ENCODE results near the gene LGI4.

LGI4 gene

GRCh38 chr19:35122687-35123551 lies 11.9 kb downstream of the LGI4 start:
- DNase-seq = no peak

- no peak for DNase-seq
These were observed 14.0 kb downstream of the LGI4 start for GRCh38 chr19:35120898-35121297.

GRCh38 chr19:35120492-35120891 lies 14.4 kb downstream of the LGI4 start:
- no peak for DNase-seq

GRCh38 chr19:35119578-35120155 lies 15.2 kb downstream of the LGI4 start:
- DNase-seq = no peak

GRCh38 chr19:35119091-35119490 lies 15.8 kb downstream of the LGI4 start:
- no peak for DNase-seq

- no peak for DNase-seq
These were observed 16.4 kb downstream of the LGI4 start for GRCh38 chr19:35118268-35119020.

GRCh38 chr19:35117799-35118198 lies 17.1 kb downstream of the LGI4 start:
- DNase-seq = no peak

GRCh38 chr19:35117116-35117515 lies 17.7 kb downstream of the LGI4 start:
- no peak for DNase-seq

- no peak for DNase-seq
These were observed 18.6 kb downstream of the LGI4 start for GRCh38 chr19:35116072-35116801.

GRCh38 chr19:35115177-35115951 lies 19.5 kb downstream of the LGI4 start, which contains the start of gene FXYD3:
FXYD3 (plus strand) TSS chr19:35115823; CDS start chr19:35119377, 3,554 bp downstream.
- DNase-seq = no peak

- DNase-seq = peak; percentile 52
These were observed 20.3 kb downstream of the LGI4 start for GRCh38 chr19:35114353-35115176.

- DNase-seq = no peak
These were observed 21.7 kb downstream of the LGI4 start for GRCh38 chr19:35112995-35113688.

GRCh38 chr19:35110974-35111373 lies 23.9 kb downstream of the LGI4 start:
- DNase-seq = no peak

- DNase-seq = no peak
These were observed 25.3 kb downstream of the LGI4 start for GRCh38 chr19:35109395-35110112.

- DNase-seq = no peak
These were observed 26.1 kb downstream of the LGI4 start for GRCh38 chr19:35108730-35109129.

- no peak for DNase-seq
These were observed 27.3 kb downstream of the LGI4 start for GRCh38 chr19:35107545-35107944.

GRCh38 chr19:35106898-35107541 lies 27.8 kb downstream of the LGI4 start:
- no peak for DNase-seq

GRCh38 chr19:35106291-35106583 lies 28.6 kb downstream of the LGI4 start:
- DNase-seq = no peak

Measured in central memory CD4-positive, alpha-beta T cell (primary cell).